Measurements from ENCODE around the gene CEACAM6. TPM values are rescaled to one million over a fixed set of nuclear protein-coding genes. Genes with fewer than 3 reads are reported as not detected.
A peak's percentile ranks its signal among the peaks of the same experiment; 100 is the strongest.

Gene CEACAM6
- total and polyA plus RNA-seq, 2 donors from 2014 or later, result not detected

DNA sequence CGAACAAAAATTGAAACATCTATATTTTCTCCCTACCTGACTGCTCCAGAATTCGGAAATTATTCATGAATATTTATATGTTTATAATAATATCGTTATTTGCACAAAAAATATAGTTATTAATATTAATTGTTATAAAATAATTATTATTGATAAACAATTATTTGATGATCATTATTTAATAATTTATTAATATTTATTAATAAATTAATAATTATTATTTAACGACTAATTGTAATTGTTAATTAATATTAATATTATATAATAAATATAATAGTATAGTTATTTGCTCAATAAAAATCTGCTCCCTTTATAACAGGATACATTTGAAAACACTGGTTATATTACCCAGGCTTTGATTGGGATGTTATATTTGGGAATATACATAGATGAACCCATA, 14.3 kb downstream of the CEACAM6 start:
- H3K27ac ChIP-seq (ENCODE audit: low read depth in 2 of 2, low read length in 2 of 2), result no peak overlapping the region
- no peaks in the 10 kb centered on the region for H3K27me3 ChIP-seq (ENCODE audit: control insufficient read depth, insufficient read depth, low read length)
- intact Hi-C loops (cut with DNase I), result no loop called here
- no peak overlapping the region for H3K4me3 ChIP-seq (ENCODE audit: low read length in 3 of 3)
- DNase-seq (no peak), FAIRE-seq (peak; percentile 98)
- no peaks in the 10 kb centered on the region for H3K9me3 ChIP-seq (ENCODE audit: control insufficient read depth in 2 of 3, insufficient read depth in 1 of 3, low read length in 3 of 3)
- no peaks in the 10 kb centered on the region for H3K36me3 ChIP-seq (ENCODE audit: control insufficient read depth in 2 of 3, insufficient read depth in 3 of 3, low read length in 3 of 3)
- H3K9ac ChIP-seq (ENCODE audit: low read length in 3 of 3), result no peak overlapping the region
- no peaks in the 10 kb centered on the region for H3K4me1 ChIP-seq (ENCODE audit: control insufficient read depth in 2 of 3, insufficient read depth in 2 of 3, low read depth in 1 of 3, low read length in 3 of 3)
- no peak for TF ChIP-seq CTCF (IDR thresholded peaks at IDR 0.05; ENCODE audit: borderline replicate concordance, extremely low read depth, insufficient read depth)

DNA sequence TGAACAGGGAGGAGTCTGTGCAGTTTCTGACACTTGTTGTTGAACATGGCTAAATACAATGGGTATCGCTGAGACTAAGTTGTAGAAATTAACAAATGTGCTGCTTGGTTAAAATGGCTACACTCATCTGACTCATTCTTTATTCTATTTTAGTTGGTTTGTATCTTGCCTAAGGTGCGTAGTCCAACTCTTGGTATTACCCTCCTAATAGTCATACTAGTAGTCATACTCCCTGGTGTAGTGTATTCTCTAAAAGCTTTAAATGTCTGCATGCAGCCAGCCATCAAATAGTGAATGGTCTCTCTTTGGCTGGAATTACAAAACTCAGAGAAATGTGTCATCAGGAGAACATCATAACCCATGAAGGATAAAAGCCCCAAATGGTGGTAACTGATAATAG, 16.1 kb downstream of the CEACAM6 start:
- no peak overlapping the region for H3K4me3 ChIP-seq (ENCODE audit: low read length in 3 of 3)
- no peaks in the 10 kb centered on the region for H3K27me3 ChIP-seq (ENCODE audit: control insufficient read depth, insufficient read depth, low read length)
- no peaks in the 10 kb centered on the region for H3K4me1 ChIP-seq (ENCODE audit: control insufficient read depth in 2 of 3, insufficient read depth in 2 of 3, low read depth in 1 of 3, low read length in 3 of 3)
- no peak overlapping the region for H3K27ac ChIP-seq (ENCODE audit: low read depth in 2 of 2, low read length in 2 of 2)
- H3K36me3 ChIP-seq (ENCODE audit: control insufficient read depth in 2 of 3, insufficient read depth in 3 of 3, low read length in 3 of 3), result no peaks in the 10 kb centered on the region
- H3K9ac ChIP-seq (ENCODE audit: low read length in 3 of 3), result no peak overlapping the region
- FAIRE-seq (no peak), DNase-seq (no peak)
- no peaks in the 10 kb centered on the region for H3K9me3 ChIP-seq (ENCODE audit: control insufficient read depth in 2 of 3, insufficient read depth in 1 of 3, low read length in 3 of 3)
- intact Hi-C loops (cut with DNase I), result no loop called here
- no peak for TF ChIP-seq CTCF (IDR thresholded peaks at IDR 0.05; ENCODE audit: borderline replicate concordance, extremely low read depth, insufficient read depth)

- TF ChIP-seq CTCF (IDR thresholded peaks at IDR 0.05; ENCODE audit: borderline replicate concordance, extremely low read depth, insufficient read depth), result no peak
- intact Hi-C loops (cut with DNase I), result no loop called here
- no peaks in the 10 kb centered on the region for H3K27me3 ChIP-seq (ENCODE audit: control insufficient read depth, insufficient read depth, low read length)
- H3K4me1 ChIP-seq (ENCODE audit: control insufficient read depth in 2 of 3, insufficient read depth in 2 of 3, low read depth in 1 of 3, low read length in 3 of 3), result no peaks in the 10 kb centered on the region
- DNase-seq, result no peak
- H3K36me3 ChIP-seq (ENCODE audit: control insufficient read depth in 2 of 3, insufficient read depth in 3 of 3, low read length in 3 of 3), result no peaks in the 10 kb centered on the region
- H3K27ac ChIP-seq (ENCODE audit: low read depth in 2 of 2, low read length in 2 of 2), result no peak overlapping the region
- H3K9ac ChIP-seq (ENCODE audit: low read length in 3 of 3), result no peak overlapping the region
- no peaks in the 10 kb centered on the region for H3K9me3 ChIP-seq (ENCODE audit: control insufficient read depth in 2 of 3, insufficient read depth in 1 of 3, low read length in 3 of 3)
- H3K4me3 ChIP-seq (ENCODE audit: low read length in 3 of 3), result no peak overlapping the region
- no peak for FAIRE-seq
Observed at GRCh38 chr19:41774515-41774980, 19.2 kb downstream of the CEACAM6 start.

DNA sequence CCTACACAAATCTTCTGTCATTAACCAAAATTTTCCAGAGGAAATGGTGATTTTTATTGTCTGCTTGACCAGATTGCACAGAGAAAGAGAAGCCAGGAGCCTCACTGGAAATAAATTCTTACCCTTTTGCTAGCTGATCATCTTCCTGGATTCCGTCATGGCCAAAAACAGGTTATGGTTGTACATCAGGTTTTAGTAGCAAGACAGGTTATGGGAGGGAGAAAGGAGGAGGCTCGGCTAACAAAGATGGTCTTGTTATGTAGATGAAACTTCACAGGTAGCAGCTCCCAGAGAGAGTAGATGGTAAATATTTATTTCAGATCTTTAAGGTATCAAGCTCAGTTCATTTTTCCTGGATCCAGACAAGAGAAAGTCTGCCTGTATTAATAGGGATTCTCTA, 21.4 kb downstream of the CEACAM6 start:
- Histone ChIP-seq H3K4me1 (ENCODE audit: control insufficient read depth in 2 of 3, insufficient read depth in 2 of 3, low read depth in 1 of 3, low read length in 3 of 3) (no peaks in the 10 kb centered on the region), H3K4me3 (ENCODE audit: low read length in 3 of 3) (no peak overlapping the region), H3K27me3 (ENCODE audit: control insufficient read depth, insufficient read depth, low read length) (no peaks in the 10 kb centered on the region), H3K36me3 (ENCODE audit: control insufficient read depth in 2 of 3, insufficient read depth in 3 of 3, low read length in 3 of 3) (no peaks in the 10 kb centered on the region), H3K9me3 (ENCODE audit: control insufficient read depth in 2 of 3, insufficient read depth in 1 of 3, low read length in 3 of 3) (no peaks in the 10 kb centered on the region), H3K27ac (ENCODE audit: low read depth in 2 of 2, low read length in 2 of 2) (no peak overlapping the region), H3K9ac (ENCODE audit: low read length in 3 of 3) (no peak overlapping the region)
- intact Hi-C loops (cut with DNase I), result no loop called here
- no peak for TF ChIP-seq CTCF (IDR thresholded peaks at IDR 0.05; ENCODE audit: borderline replicate concordance, extremely low read depth, insufficient read depth)
- FAIRE-seq (no peak), DNase-seq (no peak)

Data from kidney (tissue), 14 donors.